ENCODE measurements around the gene FAM110D.

FAM110D gene

DNA sequence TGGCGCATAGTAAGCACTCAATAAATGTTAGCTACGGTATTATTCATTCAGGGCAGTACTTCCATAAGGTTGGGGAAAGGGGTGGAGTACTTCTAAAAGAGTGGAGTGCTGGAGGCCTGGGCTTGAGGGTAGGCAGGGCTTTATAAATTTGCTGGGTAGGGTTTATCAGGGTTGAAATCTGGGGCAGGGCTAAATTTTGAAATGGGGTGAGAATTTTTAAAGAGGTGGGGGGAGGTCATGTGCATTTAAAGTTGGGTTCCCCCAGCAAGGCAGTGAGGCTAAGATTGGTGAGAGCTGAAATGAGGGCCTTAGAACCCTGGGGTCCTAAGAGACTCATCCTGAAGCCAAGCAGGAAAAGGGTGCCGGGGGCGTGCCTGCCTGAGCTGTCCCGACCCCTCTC, 41.5 kb downstream of the FAM110D start:
- H3K4me3 ChIP-seq (ENCODE audit: low read depth, low read length) = no peak overlapping the region
- no peak for DNase-seq (ENCODE audit: low read depth)
- TF ChIP-seq, protein P1, sequence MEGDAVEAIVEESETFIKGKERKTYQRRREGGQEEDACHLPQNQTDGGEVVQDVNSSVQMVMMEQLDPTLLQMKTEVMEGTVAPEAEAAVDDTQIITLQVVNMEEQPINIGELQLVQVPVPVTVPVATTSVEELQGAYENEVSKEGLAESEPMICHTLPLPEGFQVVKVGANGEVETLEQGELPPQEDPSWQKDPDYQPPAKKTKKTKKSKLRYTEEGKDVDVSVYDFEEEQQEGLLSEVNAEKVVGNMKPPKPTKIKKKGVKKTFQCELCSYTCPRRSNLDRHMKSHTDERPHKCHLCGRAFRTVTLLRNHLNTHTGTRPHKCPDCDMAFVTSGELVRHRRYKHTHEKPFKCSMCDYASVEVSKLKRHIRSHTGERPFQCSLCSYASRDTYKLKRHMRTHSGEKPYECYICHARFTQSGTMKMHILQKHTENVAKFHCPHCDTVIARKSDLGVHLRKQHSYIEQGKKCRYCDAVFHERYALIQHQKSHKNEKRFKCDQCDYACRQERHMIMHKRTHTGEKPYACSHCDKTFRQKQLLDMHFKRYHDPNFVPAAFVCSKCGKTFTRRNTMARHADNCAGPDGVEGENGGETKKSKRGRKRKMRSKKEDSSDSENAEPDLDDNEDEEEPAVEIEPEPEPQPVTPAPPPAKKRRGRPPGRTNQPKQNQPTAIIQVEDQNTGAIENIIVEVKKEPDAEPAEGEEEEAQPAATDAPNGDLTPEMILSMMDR (conservative IDR thresholded peaks at IDR 0.05; ENCODE audit: low read depth, low read length) = no peak

DNA sequence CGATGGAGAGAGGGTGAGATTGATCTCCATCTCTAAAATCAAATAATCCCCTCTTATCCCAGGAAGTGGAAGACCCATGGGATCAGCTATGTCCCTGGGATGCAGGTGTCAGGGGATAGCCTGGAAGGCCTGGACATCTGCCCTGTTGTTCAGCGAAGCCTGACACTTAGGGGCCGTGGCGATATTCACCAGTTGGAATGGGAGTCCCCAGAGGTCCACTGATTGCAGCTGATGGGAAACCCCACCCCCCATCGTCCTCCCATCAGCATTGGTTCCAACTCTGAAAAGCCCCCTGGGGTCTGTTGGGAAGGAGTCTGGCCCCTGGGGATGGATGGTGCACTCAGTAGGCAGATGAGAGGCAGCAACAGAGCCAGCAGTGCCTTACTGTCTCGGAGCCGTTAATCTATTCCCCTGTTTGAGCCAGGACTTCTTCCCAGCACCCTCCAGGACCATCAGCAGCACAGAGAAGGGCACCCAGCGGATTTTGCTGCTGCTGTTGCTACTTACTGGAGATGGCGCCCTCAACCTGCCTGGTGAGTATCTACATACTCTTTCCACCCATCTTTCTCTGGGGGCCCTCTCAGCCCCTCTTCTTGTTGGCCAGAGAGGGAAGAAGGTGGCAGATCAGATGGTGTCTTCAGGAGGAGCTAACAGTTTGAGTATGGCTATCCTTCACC, 44.9 kb downstream of the FAM110D start:
- H3K4me3 ChIP-seq (ENCODE audit: low read depth, low read length) = no peak overlapping the region
- DNase-seq (ENCODE audit: low read depth) = no peak
- TF ChIP-seq, protein P1 (conservative IDR thresholded peaks at IDR 0.05; ENCODE audit: low read depth, low read length) = no peak

DNA sequence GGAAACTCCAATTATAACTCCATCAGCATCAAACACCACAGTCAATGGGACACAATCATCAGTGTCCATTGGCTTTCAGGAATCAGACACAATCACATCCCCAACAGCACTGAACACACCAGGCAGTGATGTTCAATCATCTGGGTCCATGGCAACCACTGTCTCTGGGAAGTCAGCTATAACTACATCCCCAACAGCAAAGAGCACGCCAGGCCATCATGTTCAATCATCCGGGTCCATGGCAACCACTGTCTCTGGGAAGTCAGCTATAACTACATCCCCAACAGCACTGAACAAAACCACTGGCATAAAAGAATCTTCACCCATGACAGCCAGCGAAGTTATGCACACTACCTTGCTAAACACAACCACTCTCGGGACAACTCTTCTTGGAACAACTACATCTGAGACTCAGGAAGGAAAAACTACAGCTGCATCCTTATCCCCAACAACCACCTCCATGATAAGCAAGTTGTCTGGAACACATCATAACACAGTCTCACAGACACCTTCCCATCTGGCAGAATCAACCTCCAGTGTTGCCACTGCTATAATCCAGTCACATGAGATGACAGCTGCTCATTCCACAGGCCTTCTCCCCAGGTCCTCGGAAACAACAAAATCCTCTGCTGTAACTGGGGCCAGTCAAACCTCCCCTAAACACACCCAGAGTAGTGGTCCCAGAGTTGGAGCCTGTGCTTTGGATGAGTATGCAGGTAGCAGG, 51.4 kb downstream of the FAM110D start:
- TF ChIP-seq, protein P1 (conservative IDR thresholded peaks at IDR 0.05; ENCODE audit: low read depth, low read length) = no peak
- DNase-seq (ENCODE audit: low read depth) = no peak
- no peak overlapping the region for H3K4me3 ChIP-seq (ENCODE audit: low read depth, low read length)

DNA sequence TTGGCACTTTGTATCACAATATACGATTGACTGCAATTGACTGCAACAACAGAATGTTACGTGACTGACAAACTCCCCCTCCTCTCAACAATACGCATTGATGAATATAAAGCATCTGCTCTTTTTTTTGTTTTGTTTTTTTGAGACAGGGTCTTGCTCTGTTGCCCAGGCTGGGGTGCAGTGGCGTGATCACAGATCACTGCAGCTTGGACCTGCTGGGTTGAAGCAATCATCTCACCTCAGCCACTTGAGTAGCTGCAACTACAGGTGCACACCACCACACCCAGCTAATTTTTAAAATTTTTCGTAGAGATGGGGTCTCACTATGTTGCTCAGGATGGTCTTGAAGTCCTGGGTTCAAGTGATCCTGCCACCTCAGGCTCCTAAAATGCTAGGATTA, 53.8 kb downstream of the FAM110D start:
- H3K4me3 ChIP-seq (ENCODE audit: low read depth, low read length) = no peak overlapping the region
- DNase-seq (ENCODE audit: low read depth) = no peak
- TF ChIP-seq, protein P1 (conservative IDR thresholded peaks at IDR 0.05; ENCODE audit: low read depth, low read length) = no peak

DNA sequence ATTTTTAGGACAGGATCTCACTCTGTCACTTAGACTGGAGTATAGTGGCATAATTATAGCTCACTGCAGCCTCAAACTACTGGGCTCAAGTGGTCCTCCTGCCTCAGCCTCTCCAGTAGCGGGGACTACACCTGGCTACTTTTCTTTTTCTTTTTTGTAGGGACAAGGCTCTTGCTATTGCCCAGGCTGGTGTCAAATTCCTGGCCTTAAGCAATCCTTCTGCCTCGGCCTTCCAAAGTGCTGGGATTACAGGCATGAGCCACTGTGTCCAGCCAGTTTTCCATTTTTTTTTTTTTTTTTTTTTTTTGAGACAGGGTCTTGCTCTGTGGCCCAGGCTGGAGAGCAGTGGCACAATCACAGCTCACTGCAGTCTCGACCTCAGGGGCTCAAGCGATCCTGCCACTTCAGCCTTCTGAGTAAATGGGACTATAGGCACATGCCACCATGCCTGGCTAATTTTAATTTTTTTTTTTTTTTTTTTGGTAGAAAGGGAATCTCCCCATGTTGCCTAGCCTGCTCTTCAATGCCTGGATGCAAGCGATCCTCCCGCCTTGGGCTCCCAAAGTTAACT, 54.5 kb downstream of the FAM110D start:
- TF ChIP-seq, protein P1 (conservative IDR thresholded peaks at IDR 0.05; ENCODE audit: low read depth, low read length) = no peak

More for the DNA sequence above, 54.5 kb downstream of the FAM110D start:
- DNase-seq (ENCODE audit: low read depth) = no peak
- no peak overlapping the region for H3K4me3 ChIP-seq (ENCODE audit: low read depth, low read length)
